ENCODE data around the gene CHRNA10. TPM values are rescaled to one million over a fixed set of nuclear protein-coding genes. Genes with fewer than 3 reads are reported as not detected.

The CHRNA10 gene
- total and polyA plus RNA-seq, 10 donors, result 0.85 to 5.0 (median 2.0) TPM

- Histone ChIP-seq H3K27me3 (replicated peaks in 1 of 7) (no peaks in the 10 kb centered on the region), H3K36me3 (peaks cover 2 to 100% (median 95%) of the 10 kb centered on the region in 6 donors), H3K4me1 (no peaks in the 10 kb centered on the region), H3K9me3 (no peaks in the 10 kb centered on the region), H3K27ac (peak overlapping the region in 1 of 8 donors; percentile 15), H3K4me3 (no peak overlapping the region)
- TF ChIP-seq, protein P1, sequence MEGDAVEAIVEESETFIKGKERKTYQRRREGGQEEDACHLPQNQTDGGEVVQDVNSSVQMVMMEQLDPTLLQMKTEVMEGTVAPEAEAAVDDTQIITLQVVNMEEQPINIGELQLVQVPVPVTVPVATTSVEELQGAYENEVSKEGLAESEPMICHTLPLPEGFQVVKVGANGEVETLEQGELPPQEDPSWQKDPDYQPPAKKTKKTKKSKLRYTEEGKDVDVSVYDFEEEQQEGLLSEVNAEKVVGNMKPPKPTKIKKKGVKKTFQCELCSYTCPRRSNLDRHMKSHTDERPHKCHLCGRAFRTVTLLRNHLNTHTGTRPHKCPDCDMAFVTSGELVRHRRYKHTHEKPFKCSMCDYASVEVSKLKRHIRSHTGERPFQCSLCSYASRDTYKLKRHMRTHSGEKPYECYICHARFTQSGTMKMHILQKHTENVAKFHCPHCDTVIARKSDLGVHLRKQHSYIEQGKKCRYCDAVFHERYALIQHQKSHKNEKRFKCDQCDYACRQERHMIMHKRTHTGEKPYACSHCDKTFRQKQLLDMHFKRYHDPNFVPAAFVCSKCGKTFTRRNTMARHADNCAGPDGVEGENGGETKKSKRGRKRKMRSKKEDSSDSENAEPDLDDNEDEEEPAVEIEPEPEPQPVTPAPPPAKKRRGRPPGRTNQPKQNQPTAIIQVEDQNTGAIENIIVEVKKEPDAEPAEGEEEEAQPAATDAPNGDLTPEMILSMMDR (IDR thresholded peaks at IDR 0.05 in 8 of 11, conservative IDR thresholded peaks at IDR 0.05 in 3 of 11), result no peak
- TF ChIP-seq POLR2A (IDR thresholded peaks at IDR 0.05) (no peak), POLR2AphosphoS5 (IDR thresholded peaks at IDR 0.05) (no peak)
- no peak for DNase-seq
- intact Hi-C loops (cut with DNase I; ENCODE audit: low total_unique reads), result no loop called here
- 84 to 94% (median 88%) methylated on average over 12 of the region's 12 CpGs for WGBS, 5 donors
Measured at GRCh38 chr11:3684129-3684818, 13.1 kb upstream of the CHRNA10 start.

DNA sequence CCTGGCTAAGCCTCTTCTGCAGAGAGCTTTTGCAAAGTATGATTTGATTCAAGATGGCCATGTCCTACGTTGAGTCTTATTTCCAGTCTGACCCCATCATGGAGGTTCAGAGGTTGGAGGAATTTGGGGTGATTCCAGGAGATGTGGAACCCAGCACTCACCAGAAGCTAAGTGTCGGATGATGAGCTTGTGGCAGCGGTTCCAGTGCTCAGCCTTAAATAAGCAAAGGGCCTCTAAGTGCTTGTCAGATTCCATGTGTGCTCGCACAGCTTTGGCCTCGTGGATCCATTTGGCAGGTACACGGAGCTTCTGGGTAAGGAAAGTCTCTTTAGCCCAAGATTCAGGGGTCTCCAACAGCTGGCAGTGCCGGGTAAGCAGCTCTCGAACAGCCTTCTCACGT lies 11.9 kb upstream of the CHRNA10 start:
- Histone ChIP-seq H3K9me3 (no peaks in the 10 kb centered on the region), H3K4me3 (no peak overlapping the region), H3K36me3 (peaks cover 7 to 100% (median 96%) of the 10 kb centered on the region in 6 donors), H3K27me3 (replicated peaks in 1 of 7) (no peaks in the 10 kb centered on the region), H3K4me1 (no peaks in the 10 kb centered on the region), H3K27ac (no peak overlapping the region)
- DNase-seq, result no peak
- TF ChIP-seq, protein P1 (IDR thresholded peaks at IDR 0.05 in 8 of 11, conservative IDR thresholded peaks at IDR 0.05 in 3 of 11), result no peak
- TF ChIP-seq POLR2AphosphoS5 (IDR thresholded peaks at IDR 0.05) (no peak), POLR2A (IDR thresholded peaks at IDR 0.05) (no peak)
- 93 to 99% (median 97%) methylated on average over 9 of the region's 9 CpGs for WGBS, 5 donors
- intact Hi-C loops (cut with DNase I; ENCODE audit: low total_unique reads), result no loop called here

DNA sequence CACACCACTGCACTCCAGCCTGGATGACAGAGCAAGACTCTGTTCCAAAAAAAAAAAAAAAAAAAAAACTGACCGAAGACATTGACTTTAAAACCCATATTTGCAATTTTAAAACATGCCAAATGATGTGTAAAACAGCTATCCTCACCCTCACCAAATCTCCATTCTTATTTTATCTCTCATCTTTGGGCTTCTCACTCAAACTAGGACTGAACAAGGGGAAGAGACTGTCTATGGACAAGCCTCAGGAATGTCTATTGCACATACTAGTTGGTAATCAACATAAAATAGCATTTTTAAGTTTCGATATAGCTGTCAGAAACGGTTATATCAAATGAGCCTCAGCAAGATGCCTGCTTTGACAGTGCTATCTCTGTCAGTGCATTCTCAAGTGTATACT lies 7.9 kb upstream of the CHRNA10 start:
- TF ChIP-seq POLR2AphosphoS5 (IDR thresholded peaks at IDR 0.05) (no peak), POLR2A (IDR thresholded peaks at IDR 0.05) (no peak)
- TF ChIP-seq, protein P1 (IDR thresholded peaks at IDR 0.05 in 8 of 11, conservative IDR thresholded peaks at IDR 0.05 in 3 of 11), result no peak
- WGBS, 5 donors, result 93 to 99% (median 98%) methylated on average over 3 of the region's 3 CpGs
- H3K27me3 ChIP-seq (replicated peaks in 1 of 7), result no peaks in the 10 kb centered on the region
- H3K27ac ChIP-seq, result no peak overlapping the region
- no peaks in the 10 kb centered on the region for H3K4me1 ChIP-seq
- peaks cover 11 to 100% (median 98%) of the 10 kb centered on the region in 6 donors for H3K36me3 ChIP-seq
- no peaks in the 10 kb centered on the region for H3K9me3 ChIP-seq
- no peak for DNase-seq
- H3K4me3 ChIP-seq, result no peak overlapping the region
- intact Hi-C loops (cut with DNase I; ENCODE audit: low total_unique reads), result no loop called here

- no peak overlapping the region for H3K4me3 ChIP-seq
- no peak overlapping the region for H3K27ac ChIP-seq
- peaks cover 11 to 100% (median 96%) of the 10 kb centered on the region in 6 donors for H3K36me3 ChIP-seq
- H3K9me3 ChIP-seq, result no peaks in the 10 kb centered on the region
- H3K4me1 ChIP-seq, result no peaks in the 10 kb centered on the region
- no peak for DNase-seq
- no peaks in the 10 kb centered on the region for H3K27me3 ChIP-seq (replicated peaks in 1 of 7)
- 97 to 99% (median 98%) methylated on average over 11 of the region's 11 CpGs for WGBS, 5 donors
- no peak for TF ChIP-seq POLR2A (IDR thresholded peaks at IDR 0.05)
- TF ChIP-seq, protein P1 (IDR thresholded peaks at IDR 0.05 in 8 of 11, conservative IDR thresholded peaks at IDR 0.05 in 3 of 11), result no peak
- no peak for TF ChIP-seq POLR2AphosphoS5 (IDR thresholded peaks at IDR 0.05)
- intact Hi-C loops (cut with DNase I; ENCODE audit: low total_unique reads), result no loop called here
Measured at GRCh38 chr11:3675971-3676370, 4.8 kb upstream of the CHRNA10 start.

Data from spleen (tissue), 11 donors.